Measurements from ENCODE around the gene TPPP2.

DNA sequence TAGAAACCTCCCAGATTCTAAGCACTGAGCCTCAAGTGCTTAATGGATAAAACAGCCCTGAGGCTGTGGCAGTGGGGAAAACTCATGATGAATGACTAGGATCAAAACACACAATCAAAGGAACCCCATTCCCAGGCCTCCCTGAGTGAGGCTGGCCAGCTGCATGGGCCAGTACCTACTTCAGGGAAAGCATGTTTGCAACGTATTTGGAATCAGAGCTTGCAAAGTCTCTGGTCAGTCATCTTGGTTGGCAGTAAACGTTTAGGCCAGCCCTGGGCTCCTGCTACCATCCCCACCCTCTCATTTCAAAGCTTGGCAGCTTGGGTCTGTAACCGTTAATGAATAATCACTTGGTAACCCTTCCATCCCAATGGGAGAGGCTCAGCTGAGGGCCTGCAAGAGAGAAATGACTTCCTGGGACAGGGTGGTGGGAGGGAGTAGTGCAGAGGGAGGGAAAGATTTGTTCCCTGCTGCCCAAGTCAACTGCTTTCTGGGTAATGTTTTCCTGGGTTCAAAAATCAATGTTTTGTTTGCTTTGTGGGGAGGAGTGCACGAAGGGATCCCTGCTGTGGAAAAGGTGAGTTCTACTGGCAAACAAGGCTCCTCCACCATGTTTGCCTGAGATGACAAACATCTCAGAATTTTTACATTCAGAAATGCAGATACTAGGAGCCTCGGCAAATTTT, 25.6 kb downstream of the TPPP2 start:
- no peak for TF ChIP-seq POLR2A (IDR thresholded peaks at IDR 0.05)
- TF ChIP-seq, protein P1, sequence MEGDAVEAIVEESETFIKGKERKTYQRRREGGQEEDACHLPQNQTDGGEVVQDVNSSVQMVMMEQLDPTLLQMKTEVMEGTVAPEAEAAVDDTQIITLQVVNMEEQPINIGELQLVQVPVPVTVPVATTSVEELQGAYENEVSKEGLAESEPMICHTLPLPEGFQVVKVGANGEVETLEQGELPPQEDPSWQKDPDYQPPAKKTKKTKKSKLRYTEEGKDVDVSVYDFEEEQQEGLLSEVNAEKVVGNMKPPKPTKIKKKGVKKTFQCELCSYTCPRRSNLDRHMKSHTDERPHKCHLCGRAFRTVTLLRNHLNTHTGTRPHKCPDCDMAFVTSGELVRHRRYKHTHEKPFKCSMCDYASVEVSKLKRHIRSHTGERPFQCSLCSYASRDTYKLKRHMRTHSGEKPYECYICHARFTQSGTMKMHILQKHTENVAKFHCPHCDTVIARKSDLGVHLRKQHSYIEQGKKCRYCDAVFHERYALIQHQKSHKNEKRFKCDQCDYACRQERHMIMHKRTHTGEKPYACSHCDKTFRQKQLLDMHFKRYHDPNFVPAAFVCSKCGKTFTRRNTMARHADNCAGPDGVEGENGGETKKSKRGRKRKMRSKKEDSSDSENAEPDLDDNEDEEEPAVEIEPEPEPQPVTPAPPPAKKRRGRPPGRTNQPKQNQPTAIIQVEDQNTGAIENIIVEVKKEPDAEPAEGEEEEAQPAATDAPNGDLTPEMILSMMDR (IDR thresholded peaks at IDR 0.05): no peak

Measured in adrenal gland (tissue), 5 donors.